Keratinocyte (primary cell): ENCODE data around the gene DHX38.

ENCODE experiments used
- EZH2 ChIP-seq: IDR thresholded peaks from one replicate; pipeline ENCODE4 v1.6.1; 2012; ENCODE audit warnings: inconsistent platforms, mild to moderate bottlenecking, low read length, moderate library complexity
- TF ChIP-seq, protein P1 (sequence below), 3 experiments: IDR thresholded peaks in 1 of 3; conservative IDR thresholded peaks in 1 of 3; optimal IDR thresholded peaks in 1 of 3; 2 replicates in 2 of 3; 3 replicates in 1 of 3; pipeline versions ENCODE3 to v1.5.1; 2011; ENCODE audit warnings: low read length in 3 of 3, mild to moderate bottlenecking in 3 of 3, moderate library complexity in 2 of 3, control low read depth in 1 of 3, inconsistent platforms in 1 of 3; ENCODE audit not compliant: insufficient read depth in 2 of 3; ENCODE audit errors: extremely low read depth in 1 of 3

DNA sequence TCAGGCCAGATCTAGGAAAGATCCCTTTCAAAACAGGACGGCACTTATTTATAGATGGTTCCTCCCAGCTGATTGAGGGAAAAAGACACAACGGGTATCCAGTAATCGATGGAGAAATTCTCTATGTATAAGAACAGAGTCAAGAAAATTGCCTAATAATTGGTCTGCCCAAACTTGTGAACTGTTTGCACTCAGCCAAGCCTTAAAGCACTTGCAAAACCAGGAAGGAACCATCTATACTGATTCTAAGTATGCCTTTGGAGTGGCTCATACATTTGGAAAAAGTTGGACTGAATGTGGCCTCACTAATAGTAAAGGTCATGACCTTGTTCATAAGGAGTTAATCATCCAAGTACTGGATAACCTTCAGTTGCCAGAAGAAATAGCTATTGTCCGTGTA is 24.7 kb upstream of the DHX38 start:
- no peak for TF ChIP-seq EZH2
- TF ChIP-seq, protein P1, sequence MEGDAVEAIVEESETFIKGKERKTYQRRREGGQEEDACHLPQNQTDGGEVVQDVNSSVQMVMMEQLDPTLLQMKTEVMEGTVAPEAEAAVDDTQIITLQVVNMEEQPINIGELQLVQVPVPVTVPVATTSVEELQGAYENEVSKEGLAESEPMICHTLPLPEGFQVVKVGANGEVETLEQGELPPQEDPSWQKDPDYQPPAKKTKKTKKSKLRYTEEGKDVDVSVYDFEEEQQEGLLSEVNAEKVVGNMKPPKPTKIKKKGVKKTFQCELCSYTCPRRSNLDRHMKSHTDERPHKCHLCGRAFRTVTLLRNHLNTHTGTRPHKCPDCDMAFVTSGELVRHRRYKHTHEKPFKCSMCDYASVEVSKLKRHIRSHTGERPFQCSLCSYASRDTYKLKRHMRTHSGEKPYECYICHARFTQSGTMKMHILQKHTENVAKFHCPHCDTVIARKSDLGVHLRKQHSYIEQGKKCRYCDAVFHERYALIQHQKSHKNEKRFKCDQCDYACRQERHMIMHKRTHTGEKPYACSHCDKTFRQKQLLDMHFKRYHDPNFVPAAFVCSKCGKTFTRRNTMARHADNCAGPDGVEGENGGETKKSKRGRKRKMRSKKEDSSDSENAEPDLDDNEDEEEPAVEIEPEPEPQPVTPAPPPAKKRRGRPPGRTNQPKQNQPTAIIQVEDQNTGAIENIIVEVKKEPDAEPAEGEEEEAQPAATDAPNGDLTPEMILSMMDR (optimal IDR thresholded peaks at IDR 0.05 in 1 of 3, IDR thresholded peaks at IDR 0.05 in 1 of 3, conservative IDR thresholded peaks at IDR 0.05 in 1 of 3; ENCODE audit: extremely low read depth in 1 of 3, insufficient read depth in 2 of 3, low read length in 3 of 3) = no peak
